NCI-H1105 treated with DMSO at 0.1 percent for 48 hours (cell line): ENCODE data around the gene KRTAP10-2.

Experiments used
- DNase-seq: peaks from one replicate; lab custom pipeline; 2025; lab: John Stamatoyannopoulos, UW

The KRTAP10-2 gene

DNA sequence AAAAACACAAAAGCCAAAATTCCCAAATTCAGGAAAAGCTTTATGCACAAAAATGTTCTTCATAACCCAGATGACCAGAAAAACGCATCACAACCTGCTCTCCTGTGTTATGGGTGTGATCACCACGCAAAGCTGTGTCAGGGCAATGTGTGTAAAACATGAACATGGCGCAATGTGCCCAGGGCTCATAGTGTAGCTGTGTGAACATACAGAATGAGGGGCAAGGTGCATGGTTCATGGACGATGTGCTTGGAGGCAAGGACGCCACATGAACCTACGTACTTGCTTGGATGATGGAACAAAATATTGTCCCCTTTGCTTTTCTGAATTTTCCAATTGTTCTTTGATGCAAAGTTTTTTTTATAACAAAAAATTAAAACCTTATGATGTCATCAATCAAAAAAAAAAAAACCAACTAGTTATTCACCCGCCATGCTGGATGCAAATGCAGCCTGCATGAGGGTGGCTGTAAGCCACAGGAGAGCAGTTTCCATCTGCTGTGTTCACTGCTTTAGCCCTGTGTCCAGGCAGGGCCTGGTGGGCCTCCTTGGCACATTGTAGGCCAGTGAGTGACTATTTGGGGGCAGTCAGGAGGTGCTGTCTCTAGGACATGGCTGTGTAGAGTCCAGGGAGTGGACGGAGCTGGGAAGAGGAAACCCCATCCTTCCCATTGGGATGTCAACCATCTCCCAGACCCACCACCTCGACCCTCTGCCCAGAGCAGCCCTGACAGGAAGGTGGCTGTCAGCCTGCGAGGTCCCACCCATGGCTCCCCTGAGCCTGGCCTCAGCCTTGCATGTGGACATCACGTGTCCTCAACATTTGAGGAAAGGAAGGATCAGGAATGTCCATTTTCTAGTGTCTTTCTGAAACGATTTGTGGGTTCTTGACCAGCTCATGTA is 25.0 kb downstream of the KRTAP10-2 start:
- DNase-seq, result no peak

DNA sequence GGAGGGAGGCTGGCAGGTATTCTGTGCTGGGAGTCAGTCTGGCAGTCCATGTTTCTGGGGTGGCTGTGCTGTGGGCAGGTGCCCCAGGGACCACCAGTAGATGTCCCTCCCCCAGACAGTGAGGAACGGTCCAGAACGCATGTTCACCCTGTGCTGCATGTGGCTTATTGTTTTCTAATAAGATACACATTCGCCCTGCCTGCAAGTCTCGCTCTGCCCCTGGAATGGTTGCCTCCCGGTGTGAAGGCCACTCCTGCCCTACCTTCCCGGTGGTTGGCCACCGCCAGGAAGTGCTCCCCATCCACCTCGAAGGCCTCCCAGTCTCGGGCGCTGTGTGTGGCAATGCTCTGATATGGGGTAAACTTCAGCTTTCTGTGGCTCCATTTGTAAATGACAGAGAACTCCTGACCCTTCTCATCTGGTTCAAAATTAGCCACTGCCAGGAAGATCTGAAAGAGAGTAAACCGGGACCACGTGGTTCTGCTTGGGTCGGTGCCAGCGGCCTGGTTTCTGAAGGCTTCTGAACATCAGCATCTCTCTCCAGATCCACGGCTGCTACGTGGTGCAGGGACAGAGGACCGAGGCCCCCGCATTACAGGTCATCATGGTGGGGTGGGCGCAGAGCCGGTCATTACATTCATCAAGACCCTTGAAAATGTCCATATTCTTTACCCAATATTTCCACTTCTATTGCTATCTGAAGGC is 25.8 kb downstream of the KRTAP10-2 start:
- no peak for DNase-seq

DNA sequence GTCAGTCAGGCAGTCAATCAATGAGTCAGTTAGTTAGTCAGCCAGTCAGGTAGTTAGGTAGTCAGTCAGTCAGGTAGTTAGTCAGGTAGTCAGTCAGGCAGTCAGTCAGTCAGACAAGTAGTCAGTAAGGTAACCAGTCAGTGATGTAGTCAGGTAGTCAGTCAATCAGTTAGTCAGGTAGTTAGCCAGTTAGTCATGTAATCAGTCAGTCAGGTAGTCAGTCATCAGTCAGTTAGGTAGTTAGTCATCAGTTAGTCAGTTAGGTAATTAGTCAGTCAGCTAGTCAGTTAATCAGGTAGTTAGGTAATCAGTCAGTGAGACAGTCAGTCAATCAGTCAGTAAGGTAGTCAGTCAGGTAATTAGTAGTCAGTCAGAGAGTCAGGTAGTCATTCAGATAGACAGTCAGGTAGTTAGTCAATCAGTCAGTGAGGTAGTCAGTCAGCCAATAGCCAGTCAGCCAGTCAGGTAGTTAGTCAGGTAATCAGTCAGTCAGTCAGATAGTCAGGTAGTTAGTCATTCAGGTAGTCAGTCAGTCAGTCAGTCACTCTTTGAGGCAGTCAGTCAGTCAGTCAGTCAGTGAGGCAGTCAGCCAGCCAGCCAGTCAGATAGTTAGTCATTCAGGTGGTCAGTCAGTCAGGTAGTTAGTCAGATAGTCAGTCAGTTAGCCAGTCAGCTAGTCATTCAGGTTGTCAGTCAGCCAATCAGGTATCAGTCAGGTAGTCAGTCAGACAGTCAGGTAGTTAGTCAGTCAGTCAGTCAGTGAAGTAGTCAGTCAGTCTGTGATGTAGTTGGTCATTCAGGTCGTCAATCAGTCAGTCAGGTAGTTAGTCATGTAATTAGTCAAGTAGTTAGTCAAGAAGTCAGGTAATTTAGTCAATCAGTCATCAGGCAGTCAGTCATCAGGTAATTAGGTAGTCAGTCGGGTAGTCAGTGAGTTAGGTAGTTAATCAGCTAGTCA is 26.6 kb downstream of the KRTAP10-2 start:
- no peak for DNase-seq

DNA sequence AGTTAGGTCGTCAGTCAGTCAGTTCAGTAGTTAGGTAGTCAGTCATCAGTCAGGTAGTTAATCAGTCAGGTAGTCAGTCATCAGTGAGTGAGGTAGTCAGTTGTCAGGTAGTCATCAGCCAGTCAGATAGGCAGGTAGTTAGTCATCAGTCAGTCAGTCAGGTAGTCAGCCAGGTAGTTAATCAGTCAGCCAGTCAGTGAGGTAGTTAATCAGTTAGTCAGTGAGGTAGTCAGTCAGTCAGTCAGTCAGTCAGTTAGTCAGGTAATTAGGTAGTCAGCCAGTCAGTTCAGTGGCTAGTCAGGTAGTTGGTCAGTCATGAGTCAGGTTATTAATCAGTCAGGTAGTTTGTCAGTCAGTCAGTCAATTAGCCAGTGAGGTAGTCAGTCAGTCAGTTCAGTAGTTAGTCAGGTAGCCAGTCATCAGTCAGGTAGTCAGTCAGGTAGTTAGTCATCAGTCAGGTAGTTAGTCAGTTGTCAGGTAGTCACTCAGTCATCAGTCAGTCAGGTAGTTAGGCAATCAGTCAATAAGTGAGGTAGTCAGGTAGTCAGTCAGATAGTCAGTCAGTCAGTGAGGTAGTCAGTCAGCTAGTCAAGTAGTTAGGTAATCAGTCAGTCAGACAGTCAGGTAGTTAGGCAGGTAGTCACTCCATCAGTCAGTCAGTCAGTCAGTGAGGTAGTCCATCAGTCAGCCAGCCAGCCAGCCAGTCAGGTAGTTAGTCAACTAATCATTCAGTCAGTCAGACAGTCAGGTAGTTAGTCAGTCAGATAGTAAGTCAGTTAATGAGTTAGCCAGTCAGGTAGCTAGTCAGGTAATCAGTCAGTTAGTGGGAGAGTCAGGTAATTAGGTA is 27.5 kb downstream of the KRTAP10-2 start:
- DNase-seq, result no peak

GRCh38 chr21:44522753-44523204 is 28.5 kb downstream of the KRTAP10-2 start:
- no peak for DNase-seq

DNA sequence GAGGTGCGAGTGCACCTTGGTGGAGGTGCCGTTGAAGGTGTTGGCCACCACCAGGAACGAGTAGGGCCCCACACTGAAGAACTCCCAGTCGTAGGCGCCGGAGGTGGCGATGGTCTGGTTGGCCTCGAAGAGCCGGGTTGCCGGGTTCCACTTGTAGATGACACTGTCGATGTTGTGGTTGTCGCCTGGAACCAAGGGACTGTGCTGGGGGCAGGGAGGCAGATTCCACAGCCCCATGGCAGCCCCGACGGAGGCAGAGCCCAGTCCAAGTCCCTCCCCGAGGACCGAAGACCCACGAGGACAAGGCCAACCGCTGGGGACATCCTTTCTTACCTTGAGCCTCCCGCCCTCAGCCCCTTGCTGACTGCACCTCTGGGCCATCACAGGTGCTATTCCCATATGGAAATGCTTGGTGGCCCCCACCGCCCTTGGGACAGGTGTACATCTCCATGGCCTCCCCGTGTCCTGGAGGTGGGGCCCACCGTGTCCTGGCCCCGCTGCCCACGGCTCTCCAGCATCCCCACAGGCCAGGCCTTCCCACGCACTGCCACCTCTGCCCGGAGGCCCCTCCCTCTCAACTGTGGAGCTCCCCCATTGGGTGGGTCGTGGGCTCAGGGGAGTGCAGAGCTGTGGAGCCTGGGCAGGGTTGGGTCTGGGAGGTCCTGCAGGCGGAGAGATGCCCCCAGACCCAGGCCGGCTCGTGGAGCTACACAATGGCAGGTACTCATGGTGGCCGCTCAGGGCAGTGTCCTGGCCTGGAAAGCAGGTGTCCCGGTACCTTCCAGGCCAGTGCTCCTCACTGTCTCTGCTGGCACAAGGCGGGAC is 29.2 kb downstream of the KRTAP10-2 start:
- no peak for DNase-seq

- DNase-seq, result no peak
These were observed 29.9 kb downstream of the KRTAP10-2 start for GRCh38 chr21:44521301-44521927.

DNA sequence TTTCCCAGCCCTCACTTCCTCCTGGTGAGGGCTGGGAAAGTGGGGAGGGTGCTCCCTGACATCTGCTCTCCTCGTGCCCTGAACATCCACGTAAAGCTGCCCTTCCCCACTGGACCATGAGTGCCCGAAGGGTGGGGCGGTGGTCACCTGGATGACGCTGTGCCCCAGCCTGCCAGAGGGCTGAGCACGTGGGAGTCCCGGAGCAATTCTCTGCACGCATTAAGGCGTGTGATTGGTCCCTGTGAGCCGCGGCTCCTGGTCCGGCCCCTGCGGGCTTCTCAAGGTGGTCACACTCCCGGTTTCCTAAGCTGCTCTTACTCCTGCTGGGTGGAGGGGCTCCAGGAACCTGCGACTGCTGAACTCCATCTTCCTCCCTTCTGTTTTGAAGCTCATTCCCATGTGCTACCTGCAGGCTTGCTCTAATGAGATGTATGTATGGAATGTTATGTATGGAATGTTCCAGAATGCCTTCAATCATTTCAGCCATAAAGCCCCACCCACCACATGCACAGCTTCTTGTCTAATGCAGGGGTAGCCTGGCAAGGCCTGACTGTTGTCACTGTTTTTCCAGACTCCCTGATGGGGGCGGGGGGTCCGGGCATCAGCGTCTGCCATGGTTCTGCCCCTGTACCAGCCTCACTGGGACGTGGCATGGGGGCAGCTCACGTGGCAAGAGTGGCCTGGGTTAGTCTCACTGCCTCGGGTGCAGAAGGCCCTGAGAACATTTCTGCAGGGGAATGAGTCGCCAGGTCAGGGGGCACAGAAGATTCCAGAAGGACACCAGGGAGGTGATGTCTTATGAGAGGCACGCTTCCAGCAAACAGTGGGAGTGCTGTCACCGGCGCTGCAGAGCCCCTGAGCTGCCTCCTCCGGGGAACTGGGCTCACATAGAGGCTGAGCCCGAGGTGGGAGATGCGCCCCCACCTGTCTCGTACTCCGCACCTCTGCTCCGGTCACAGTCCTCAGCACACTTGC is 30.7 kb downstream of the KRTAP10-2 start:
- no peak for DNase-seq

GRCh38 chr21:44519346-44520325 is 31.7 kb downstream of the KRTAP10-2 start:
- DNase-seq, result no peak

GRCh38 chr21:44518686-44519085 is 32.6 kb downstream of the KRTAP10-2 start:
- DNase-seq, result no peak

DNA sequence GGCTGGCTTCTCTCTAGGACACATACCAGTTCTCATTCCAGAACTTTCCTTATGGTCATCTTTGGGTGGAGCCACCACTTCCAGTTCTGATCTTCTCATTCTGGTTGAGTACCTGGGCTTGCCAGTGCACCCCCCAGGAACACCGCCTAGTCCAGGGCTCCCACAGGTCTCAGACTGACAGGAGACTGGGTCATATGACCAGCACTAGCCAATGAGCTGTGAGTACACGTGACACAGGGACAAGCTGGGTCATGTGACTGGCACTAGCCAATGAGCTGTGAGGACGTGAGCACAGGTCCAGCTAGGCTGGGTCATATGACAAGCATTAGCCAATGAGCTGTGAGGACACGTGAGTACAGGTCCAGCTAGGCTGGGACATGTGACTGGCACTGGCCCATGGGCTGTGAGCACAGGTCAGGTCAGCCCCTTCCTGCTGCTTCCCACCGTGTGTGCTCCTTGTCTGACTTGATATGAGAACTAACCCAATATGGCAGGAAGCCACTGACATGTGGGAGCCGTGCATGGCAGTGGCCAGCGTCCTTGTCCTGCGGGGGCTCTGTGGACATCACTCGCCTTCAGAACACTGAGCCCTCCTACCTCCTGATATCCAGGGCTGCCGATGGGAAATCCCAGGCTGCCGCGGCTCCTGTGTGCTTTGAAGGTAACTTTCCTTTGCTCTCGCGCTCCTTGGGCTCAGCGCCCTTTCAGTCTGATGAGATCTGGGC is 34.0 kb downstream of the KRTAP10-2 start:
- no peak for DNase-seq

DNA sequence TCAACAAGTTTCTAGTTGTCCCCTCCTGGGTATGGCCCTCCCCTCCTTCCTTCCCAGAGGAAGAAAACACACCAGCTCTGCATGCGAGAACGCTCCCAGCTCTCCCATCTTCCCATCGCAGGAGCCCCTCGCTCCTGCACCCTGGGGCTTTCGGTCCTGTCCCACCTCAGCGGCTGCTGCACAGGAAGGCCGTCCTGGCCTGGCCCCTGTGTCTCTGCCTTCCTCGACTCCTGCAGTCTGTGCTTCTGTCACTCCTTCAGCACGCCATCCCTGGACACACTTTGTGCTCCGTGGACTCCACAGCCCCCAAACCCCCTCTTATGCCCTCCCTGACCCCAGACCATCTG is 34.5 kb downstream of the KRTAP10-2 start:
- DNase-seq, result no peak

DNA sequence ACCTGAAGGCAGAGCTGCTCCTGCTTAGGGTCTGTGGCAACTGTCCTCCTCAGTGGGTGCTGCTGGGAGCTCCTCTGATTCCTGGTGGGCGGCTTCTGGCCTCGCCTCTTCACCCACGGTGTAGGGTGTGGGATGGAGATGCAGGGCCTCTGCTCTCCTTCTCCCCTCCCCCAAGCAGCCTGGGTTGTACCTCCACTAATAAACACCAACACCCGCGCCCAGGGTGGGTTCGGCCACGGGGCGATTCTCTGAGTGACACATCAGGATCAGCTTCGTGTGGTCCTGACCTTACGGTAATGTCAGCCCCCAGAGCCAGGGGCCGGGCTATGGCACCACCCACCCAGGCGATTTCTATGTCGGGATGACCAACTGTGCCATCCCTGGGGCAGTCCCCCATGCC is 35.0 kb downstream of the KRTAP10-2 start:
- no peak for DNase-seq

DNA sequence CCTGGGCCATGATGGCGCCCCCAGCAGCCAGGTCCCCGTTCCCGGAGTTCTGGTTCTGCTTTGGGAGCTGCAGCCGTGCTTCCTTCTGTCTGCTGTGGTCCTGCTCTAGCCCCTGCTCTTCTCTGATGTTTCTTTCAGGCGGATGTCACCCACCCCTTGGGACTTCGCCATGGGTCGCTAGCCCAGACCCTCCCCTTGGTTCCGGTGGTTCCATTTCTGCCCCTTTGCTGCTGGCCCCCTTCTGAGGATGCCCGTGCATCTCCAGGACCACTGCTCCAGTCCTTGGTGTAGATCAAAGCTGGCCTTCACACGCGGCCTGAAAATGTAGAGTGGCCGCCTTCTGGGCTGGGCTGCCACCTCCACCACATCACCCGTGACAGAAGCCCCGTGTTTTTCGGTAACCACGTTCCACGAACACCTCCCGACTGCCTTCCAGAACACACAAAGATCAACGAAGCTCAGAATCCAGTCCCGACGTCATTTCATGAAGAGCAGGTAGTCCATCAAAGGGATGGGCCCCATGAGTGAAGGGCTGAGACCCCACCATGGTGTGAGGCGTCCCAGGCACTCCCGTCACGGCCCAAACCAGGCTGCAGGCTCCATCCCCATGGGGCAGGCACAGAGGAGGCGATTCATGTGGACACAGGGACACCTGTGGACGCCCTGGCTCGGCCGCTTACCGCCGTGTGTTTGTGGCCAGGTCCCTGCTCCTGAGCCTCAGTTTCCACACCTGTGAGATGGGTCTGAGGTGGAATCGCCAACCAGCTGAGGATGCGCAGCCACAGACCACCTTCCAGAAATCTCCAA is 35.7 kb downstream of the KRTAP10-2 start:
- DNase-seq, result no peak

DNA sequence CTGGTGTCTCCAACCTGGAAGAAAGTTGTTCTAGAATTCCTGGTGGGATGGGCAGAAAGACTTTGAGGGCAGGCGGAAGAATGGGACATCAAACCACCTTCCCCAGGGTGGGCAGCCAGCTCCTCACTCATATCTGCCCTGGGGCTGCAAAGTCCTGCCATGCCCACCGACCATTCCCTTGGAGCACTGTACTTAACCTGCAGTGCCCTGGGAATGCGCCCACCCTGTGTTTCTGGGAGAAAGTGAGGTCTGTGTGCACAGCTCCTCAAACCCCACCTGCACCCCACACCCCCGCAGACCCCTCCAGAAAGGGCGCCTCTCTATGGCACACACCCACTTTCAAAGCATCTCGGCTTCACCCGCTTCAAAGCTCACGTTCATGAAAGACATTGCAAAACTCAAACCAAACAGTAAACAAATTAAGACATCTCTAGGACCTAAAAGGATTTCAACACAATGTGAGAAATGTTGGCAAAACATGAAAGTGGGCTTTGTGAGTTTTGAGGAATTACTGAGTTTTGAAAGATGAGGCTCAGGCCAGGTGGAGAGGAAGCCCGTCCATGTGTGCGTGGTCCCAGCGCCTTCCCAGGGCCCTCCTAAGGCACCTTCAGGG is 36.5 kb downstream of the KRTAP10-2 start:
- no peak for DNase-seq

DNA sequence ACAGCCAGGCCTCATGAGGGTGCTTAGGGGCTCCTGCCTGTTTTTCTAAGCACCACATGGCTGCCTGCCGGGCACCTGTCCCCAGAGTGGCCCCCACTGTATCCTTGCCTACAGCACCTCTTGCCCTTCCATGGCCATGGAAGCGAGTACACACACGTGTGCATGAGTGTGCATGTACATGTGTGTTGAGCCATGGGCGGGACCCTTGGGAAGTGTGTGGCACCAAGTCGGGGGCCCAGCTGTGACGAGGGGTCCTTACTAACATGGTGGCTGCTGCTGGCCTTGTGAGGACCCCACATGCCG is 37.1 kb downstream of the KRTAP10-2 start:
- DNase-seq, result no peak
